Urothelium cell line (cell line): ENCODE data around the gene TRA2A.

ENCODE experiments used
- DNase-seq: peaks from one replicate; pipeline ENCODE4 v3.0.0; 2011; ENCODE audit warnings: low spot score, mixed read lengths
- FAIRE-seq: peaks from 2 replicates; lab custom pipeline; 2011; peaks lifted over from hg19 to GRCh38; lab: Jason Lieb, UNC

TRA2A gene

GRCh38 chr7:23471106-23471859, 60.5 kb downstream of the TRA2A start:
- no peak for DNase-seq
- no peak for FAIRE-seq

- FAIRE-seq (no peak), DNase-seq (no peak)
These were observed 61.3 kb downstream of the TRA2A start, which contains the start of gene IGF2BP3 for GRCh38 chr7:23470330-23471105. Gene IGF2BP3 (minus strand): TSS chr7:23470491. CDS start chr7:23470110, 381 bp downstream.

GRCh38 chr7:23469961-23470250, 61.9 kb downstream of the TRA2A start:
- DNase-seq (no peak), FAIRE-seq (no peak)

GRCh38 chr7:23469150-23469960, 62.4 kb downstream of the TRA2A start:
- no peak for FAIRE-seq

GRCh38 chr7:23468526-23469149, 63.1 kb downstream of the TRA2A start:
- no peak for DNase-seq
- no peak for FAIRE-seq

More at GRCh38 chr7:23469150-23469960, 62.4 kb downstream of the TRA2A start:
- DNase-seq: no peak

GRCh38 chr7:23467806-23468525, 63.8 kb downstream of the TRA2A start:
- FAIRE-seq: no peak

GRCh38 chr7:23467291-23467805, 64.4 kb downstream of the TRA2A start:
- DNase-seq (no peak), FAIRE-seq (no peak)

More at GRCh38 chr7:23467806-23468525, 63.8 kb downstream of the TRA2A start:
- no peak for DNase-seq

GRCh38 chr7:23462846-23463245, 68.9 kb downstream of the TRA2A start:
- no peak for FAIRE-seq

GRCh38 chr7:23458044-23458443, 73.7 kb downstream of the TRA2A start:
- DNase-seq: no peak
- FAIRE-seq: no peak

More at GRCh38 chr7:23462846-23463245, 68.9 kb downstream of the TRA2A start:
- DNase-seq: no peak

GRCh38 chr7:23456093-23456492, 75.7 kb downstream of the TRA2A start:
- DNase-seq: no peak
- FAIRE-seq: no peak

- DNase-seq (peak; percentile 17), FAIRE-seq (peak; percentile 20)
These were observed 76.8 kb downstream of the TRA2A start for GRCh38 chr7:23454881-23455526.
